H1 (cell line): ENCODE results near the gene FOXL2. TPM values are rescaled to one million over a fixed set of nuclear protein-coding genes. Genes with fewer than 3 reads are reported as not detected.

Experiments
- CTCF ChIA-PET: fragments of 300-600 bp; sonication (Branson Sonifier 250); formaldehyde crosslinking; loops from one replicate; lab custom pipeline; 2021; ENCODE audit not compliant: partially characterized antibody; lab: Charles Lee
- POLR2A ChIA-PET: fragments of 300-600 bp; sonication (Branson Sonifier 250); formaldehyde crosslinking; loops from one replicate; lab custom pipeline; 2021; ENCODE audit warnings: inconsistent platforms; ENCODE audit not compliant: partially characterized antibody; lab: Charles Lee
- DNase-seq, 2 experiments: peaks; one replicate each; pipeline versions ENCODE4 v3.0.0 to v3.0.0-alpha.2; 2010 to 2022; ENCODE audit warnings: low spot score in 2 of 2, low read depth in 1 of 2, mixed read lengths in 1 of 2
- FAIRE-seq: peaks from 2 replicates; lab custom pipeline; 2011; peaks lifted over from hg19 to GRCh38; lab: Jason Lieb, UNC
- H2AFZ ChIP-seq: 2 replicates; pipeline ENCODE4 v1.8.1; 2012; ENCODE audit warnings: low read length, inconsistent platforms
- H2AK5ac ChIP-seq: 2 replicates; pipeline ENCODE4 v1.6.1; 2013; ENCODE audit warnings: low read depth, low read length
- H2BK120ac ChIP-seq: replicated peaks from 2 replicates; pipeline ENCODE3; 2013; ENCODE audit warnings: low read depth, low read length, inconsistent platforms
- H2BK12ac ChIP-seq: 2 replicates; pipeline ENCODE4 v1.6.1; 2013; ENCODE audit warnings: low read depth, low read length
- H2BK15ac ChIP-seq: 2 replicates; pipeline ENCODE4 v1.6.1; 2013; ENCODE audit warnings: low read length
- H2BK20ac ChIP-seq: 2 replicates; pipeline ENCODE4 v1.6.1; 2013; ENCODE audit warnings: low read length
- H2BK5ac ChIP-seq: 2 replicates; pipeline ENCODE4 v1.6.1; 2013; ENCODE audit warnings: low read depth, low read length
- H3K14ac ChIP-seq: 2 replicates; pipeline ENCODE4 v1.6.1; 2013; ENCODE audit warnings: inconsistent platforms; ENCODE audit not compliant: insufficient read length
- H3K18ac ChIP-seq: 2 replicates; pipeline ENCODE4 v1.6.1; 2013; ENCODE audit warnings: low read length; ENCODE audit errors: extremely low read depth
- H3K23ac ChIP-seq: 2 replicates; pipeline ENCODE4 v1.6.1; 2013; ENCODE audit warnings: inconsistent platforms; ENCODE audit not compliant: insufficient read length
- H3K23me2 ChIP-seq: 2 replicates; pipeline ENCODE4 v1.6.1; 2013; ENCODE audit warnings: low read depth, low read length
- H3K27ac ChIP-seq: 2 replicates; pipeline ENCODE4 v1.6.1; 2011; ENCODE audit warnings: low read depth, low read length, inconsistent platforms
- H3K27me3 ChIP-seq, 4 experiments: replicated peaks in 1 of 4; 1 replicate in 1 of 4; 2 replicates in 3 of 4; pipeline versions ENCODE4 v1.6.1 to v1.8.1; 2011 to 2013; ENCODE audit warnings: low read length in 3 of 4, mild to moderate bottlenecking in 3 of 4, inconsistent platforms in 2 of 4, mixed read lengths in 2 of 4, moderate library complexity in 1 of 4; ENCODE audit not compliant: control insufficient read depth in 3 of 4, insufficient read depth in 3 of 4; ENCODE audit errors: extremely low read depth in 1 of 4
- H3K36me3 ChIP-seq, 4 experiments: 2 replicates each; pipeline versions ENCODE4 v1.6.1 to v1.8.1; 2011 to 2013; ENCODE audit warnings: mild to moderate bottlenecking in 4 of 4, low read length in 3 of 4, moderate library complexity in 2 of 4, control low read depth in 1 of 4, inconsistent platforms in 1 of 4; ENCODE audit not compliant: insufficient read depth in 4 of 4, control insufficient read depth in 2 of 4
- H3K4ac ChIP-seq: replicated peaks from 2 replicates; pipeline ENCODE3; 2013; ENCODE audit warnings: low read length, low read depth, mixed read lengths, inconsistent platforms; ENCODE audit not compliant: insufficient read length
- H3K4me1 ChIP-seq, 4 experiments: replicated peaks in 1 of 4; 1 replicate in 1 of 4; 2 replicates in 3 of 4; pipeline versions ENCODE4 v1.6.1 to v1.8.1; 2011 to 2013; ENCODE audit warnings: low read length in 3 of 4, inconsistent platforms in 2 of 4, mixed read lengths in 1 of 4; ENCODE audit not compliant: insufficient read depth in 4 of 4, control insufficient read depth in 3 of 4
- H3K4me2 ChIP-seq, 2 experiments: 2 replicates each; pipeline versions ENCODE4 v1.6.1 to v1.8.1; 2011 to 2013; ENCODE audit warnings: low read depth in 2 of 2, low read length in 2 of 2, control low read depth in 1 of 2, inconsistent platforms in 1 of 2, mild to moderate bottlenecking in 1 of 2; ENCODE audit not compliant: insufficient read depth in 1 of 2
- H3K4me3 ChIP-seq, 4 experiments: fragments of 200-600, 300-600 bp in 1 of 4; sonication (generic), shearing (Covaris generic), sonication (Bioruptor Twin) in 1 of 4; 2 replicates each; pipeline versions ENCODE4 v1.5.1 to v1.8.1; 2011 to 2016; ENCODE audit warnings: low read length in 4 of 4, low read depth in 3 of 4, control low read depth in 2 of 4, inconsistent platforms in 2 of 4, mild to moderate bottlenecking in 2 of 4, mixed read lengths in 1 of 4, moderate library complexity in 1 of 4; ENCODE audit not compliant: insufficient read depth in 2 of 4; ENCODE audit errors: extremely low read depth in 1 of 4
- H3K56ac ChIP-seq: replicated peaks from 2 replicates; pipeline ENCODE3; 2013; ENCODE audit warnings: low read depth, mild to moderate bottlenecking, mixed read lengths, low read length, inconsistent platforms; ENCODE audit not compliant: insufficient read length
- H3K79me1 ChIP-seq: 2 replicates; pipeline ENCODE4 v1.6.1; 2013; ENCODE audit warnings: low read depth, low read length, control low read depth
- H3K79me2 ChIP-seq, 2 experiments: 2 replicates each; pipeline versions ENCODE4 v1.6.1 to v1.8.1; 2012 to 2013; ENCODE audit warnings: low read length in 2 of 2, mild to moderate bottlenecking in 2 of 2, inconsistent platforms in 1 of 2; ENCODE audit not compliant: insufficient read depth in 2 of 2, control insufficient read depth in 1 of 2
- H3K9ac ChIP-seq, 4 experiments: replicated peaks in 1 of 4; 1 replicate in 1 of 4; 2 replicates in 3 of 4; pipeline versions ENCODE4 v1.6.1 to v1.8.1; 2011 to 2013; ENCODE audit warnings: low read depth in 3 of 4, low read length in 3 of 4, control low read depth in 2 of 4, mild to moderate bottlenecking in 2 of 4, moderate library complexity in 2 of 4, inconsistent platforms in 1 of 4; ENCODE audit errors: extremely low read depth in 1 of 4
- H3K9me3 ChIP-seq, 2 experiments: 2 replicates each; pipeline versions ENCODE4 v1.6.1 to v1.8.1; 2012 to 2013; ENCODE audit warnings: mild to moderate bottlenecking in 2 of 2, moderate library complexity in 2 of 2, control low read depth in 1 of 2, inconsistent platforms in 1 of 2, low read depth in 1 of 2, low read length in 1 of 2, mixed read lengths in 1 of 2; ENCODE audit not compliant: insufficient read depth in 2 of 2
- H4K20me1 ChIP-seq, 2 experiments: replicated peaks in 1 of 2; 2 replicates each; pipeline versions ENCODE3 to v1.8.1; 2011 to 2013; ENCODE audit warnings: inconsistent platforms in 2 of 2, low read length in 2 of 2, mild to moderate bottlenecking in 1 of 2; ENCODE audit not compliant: insufficient read depth in 2 of 2, control insufficient read depth in 1 of 2
- H4K5ac ChIP-seq: 2 replicates; pipeline ENCODE4 v1.6.1; 2013; ENCODE audit warnings: low read length, low read depth, mixed read lengths, inconsistent platforms; ENCODE audit not compliant: insufficient read length
- H4K8ac ChIP-seq: 2 replicates; pipeline ENCODE4 v1.8.0; 2013; ENCODE audit warnings: mild to moderate bottlenecking, moderate library complexity, low read length, inconsistent platforms; ENCODE audit not compliant: insufficient read depth; ENCODE audit errors: extremely low read depth
- H4K91ac ChIP-seq: replicated peaks from 2 replicates; pipeline ENCODE3; 2013; ENCODE audit warnings: low read length, mixed read lengths, inconsistent platforms; ENCODE audit not compliant: insufficient read length
- ASH2L ChIP-seq: fragments of 200-600, 300-600 bp; sonication (generic); IDR thresholded peaks from one replicate; pipeline ENCODE4 v1.7.1; 2017; ENCODE audit warnings: low read length
- FOSL1 ChIP-seq: IDR thresholded peaks from 2 replicates; pipeline ENCODE4 v1.6.1; 2011; ENCODE audit warnings: mild to moderate bottlenecking, low read depth, low read length, moderate library complexity; ENCODE audit not compliant: insufficient read depth
- HDAC6 ChIP-seq: IDR thresholded peaks from one replicate; pipeline ENCODE4 v1.7.1; 2012; ENCODE audit warnings: low read depth, mild to moderate bottlenecking, inconsistent platforms, low read length, moderate library complexity
- KDM5A ChIP-seq: fragments of 200-600 bp; IDR thresholded peaks from 2 replicates; pipeline ENCODE4 v1.7.1; 2012; ENCODE audit warnings: mild to moderate bottlenecking, low read length, inconsistent platforms, mixed read lengths
- NRF1 ChIP-seq: IDR thresholded peaks from 2 replicates; pipeline ENCODE4 v1.6.1; 2011; ENCODE audit warnings: mild to moderate bottlenecking, low read depth, low read length, improper control_type of control experiment
- POLR2AphosphoS5 ChIP-seq: IDR thresholded peaks from 2 replicates; pipeline ENCODE4 v1.6.1; 2011; ENCODE audit warnings: low read depth, low read length
- RAD21 ChIP-seq, 2 experiments: IDR thresholded peaks in 1 of 2; conservative IDR thresholded peaks in 1 of 2; 2 replicates each; pipeline ENCODE4 v1.6.1; 2011; ENCODE audit warnings: low read depth in 2 of 2, low read length in 2 of 2, improper control_type of control experiment in 1 of 2, inconsistent platforms in 1 of 2, mild to moderate bottlenecking in 1 of 2, moderate library complexity in 1 of 2
- TCF12 ChIP-seq: IDR thresholded peaks from 2 replicates; pipeline ENCODE4 v1.6.1; 2011; ENCODE audit warnings: low read depth, mild to moderate bottlenecking, low read length
- ZNF274 ChIP-seq: IDR thresholded peaks from 2 replicates; pipeline ENCODE4 v1.7.0; 2012; ENCODE audit warnings: low read length, borderline replicate concordance; ENCODE audit errors: extremely low read depth
- WGBS, 2 experiments: shearing (Covaris generic) in 1 of 2; methylation state at CpG; one replicate each; pipeline versions ENCODE4 v1.1.6 to v1.1.7; 2013 to 2015; ENCODE audit warnings: low lambda C conversion rate in 2 of 2, mixed read lengths in 2 of 2, inconsistent platforms in 1 of 2, low coverage in 1 of 2, missing lambda C conversion rate in 1 of 2; ENCODE audit not compliant: insufficient replicate concordance in 2 of 2, insufficient coverage in 1 of 2, insufficient read length in 1 of 2; ENCODE audit errors: extremely low coverage in 1 of 2, missing lambda C conversion rate in 1 of 2; 5-methylcytosine and 5-hydroxymethylcytosine counted together
- polyA plus RNA-seq, 7 experiments: library from polyadenylated mRNA; depleted of rRNA in 3 of 7; stranded (reverse) in 5 of 7; unstranded in 2 of 7; fragments of >200 nt in 5 of 7; fragments of 200-250 nt in 2 of 7; gene quantifications; 1 replicate in 5 of 7; 2 replicates in 1 of 7; 4 replicates in 1 of 7; pipeline versions ENCODE4 v1.2.1 to v1.2.3, GENCODE V29; 2011 to 2013; ENCODE audit warnings: missing spikeins in 2 of 7, mixed read lengths in 2 of 7
- total RNA-seq: library from RNA; stranded (reverse); fragmentation: NEBNext Ultra II Directional; extraction: Animal tissue kit (Norgen Biotek cat#: 25700); gene quantifications from 2 replicates; pipeline ENCODE4 v1.2.1, GENCODE V29; 2021
- TF ChIP-seq, protein P1 (sequence below): IDR thresholded peaks from 2 replicates; pipeline ENCODE4 v1.6.1; 2011; ENCODE audit warnings: low read depth, mild to moderate bottlenecking, low read length; ENCODE audit not compliant: insufficient read depth
- TF ChIP-seq, protein P2 (sequence below): IDR thresholded peaks from 2 replicates; pipeline ENCODE4 v1.6.1; 2012; ENCODE audit warnings: inconsistent platforms

Gene FOXL2
- total and polyA plus RNA-seq, 2 of the 8 experiments (the other 6 are each of a cell fraction or from before 2014, with no cell fraction given) = 0.59 to 2.4 TPM

DNA sequence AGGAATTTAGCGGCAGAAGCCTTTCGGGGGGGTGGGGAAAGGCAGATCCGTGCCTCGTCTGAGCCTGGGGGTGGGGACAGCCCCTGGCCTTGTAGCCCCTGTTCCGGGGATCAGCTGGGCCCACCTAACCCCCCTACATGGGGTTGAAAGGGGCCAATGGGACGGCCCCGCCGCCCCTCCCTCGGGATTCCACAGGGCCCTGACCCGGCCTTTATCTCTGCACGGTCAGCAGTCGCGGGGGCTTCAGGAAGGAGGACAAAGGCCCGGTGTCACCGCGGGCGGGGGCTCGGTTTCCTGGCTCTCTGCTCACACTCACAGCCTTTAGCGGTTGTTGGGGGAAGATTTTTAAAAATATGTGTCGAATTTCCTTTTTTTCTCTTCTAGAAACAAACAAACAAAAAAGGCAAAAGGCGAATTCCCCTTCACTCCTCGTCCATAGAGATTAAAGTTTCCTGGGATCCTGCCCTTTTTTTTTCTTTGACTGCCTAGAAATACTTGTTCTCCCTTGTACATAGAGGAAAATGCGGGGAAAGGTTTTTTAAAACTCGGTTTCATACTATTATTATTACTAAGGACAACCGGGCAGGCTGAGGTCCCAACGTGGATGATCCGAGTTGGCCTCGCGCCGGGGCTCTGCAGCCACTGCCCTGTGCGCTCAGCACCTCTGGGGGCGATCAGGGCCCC, 7.9 kb downstream of the FOXL2 start:
- H3K36me3 ChIP-seq = peaks cover 0 to 8% (median 0%) of the 10 kb centered on the region in 4 experiments; a peak in 1 of 8 replicates
- H3K9me3 ChIP-seq = no peaks in the 10 kb centered on the region
- no peak overlapping the region for H4K8ac ChIP-seq
- no peak overlapping the region for H3K4ac ChIP-seq
- peaks cover 6 to 31% (median 19%) of the 10 kb centered on the region in 4 experiments for H3K4me1 ChIP-seq
- H3K4me3 ChIP-seq = peak overlapping the region; percentile 2 to 59 (median 30); a peak in 6 of 8 replicates
- no peak overlapping the region for H3K14ac ChIP-seq
- H3K9ac ChIP-seq = no peak overlapping the region
- no peak overlapping the region for H2BK5ac ChIP-seq
- H4K91ac ChIP-seq = no peak overlapping the region
- ChIA-PET POLR2A (interaction anchor here (0.6 to 9.6 kb wide), 3 partner anchors 10 to 241 kb away, joined by 3 to 149 read pairs (median 7); partner anchors contain the start of genes FOXL2 and FOXL2NB), CTCF (interaction anchor here (0.6 to 15.6 kb wide), 8 partner anchors 12 to 387 kb away, joined by 3 to 223 read pairs (median 5); no protein-coding TSS in a partner anchor)
- peaks cover 9 to 25% of the 10 kb centered on the region in 2 experiments for H4K20me1 ChIP-seq
- no peaks in the 10 kb centered on the region for H3K79me2 ChIP-seq
- H3K18ac ChIP-seq = 0 out of 2 replicates have a peak overlapping the region, but pooled peaks have one; percentile 49
- peaks cover 8% of the 10 kb centered on the region; the same call in 1 of the 2 replicates for H3K23me2 ChIP-seq
- H3K27me3 ChIP-seq = peaks cover 75 to 97% (median 87%) of the 10 kb centered on the region in 4 experiments
- H3K4me2 ChIP-seq = peak overlapping the region; percentile 38 to 71
- H2AFZ ChIP-seq = no peak overlapping the region
- H3K56ac ChIP-seq = no peak overlapping the region
- no peak overlapping the region for H3K23ac ChIP-seq
- no peak overlapping the region for H2BK20ac ChIP-seq
- H2BK120ac ChIP-seq = no peak overlapping the region
- WGBS, 2 experiments = 3% methylated on average over 30 of the region's 32 CpGs; no CpG with 5 or more reads in 1 of the 2 experiments
- FAIRE-seq (no peak), DNase-seq (no peak)
- H2BK15ac ChIP-seq = no peak overlapping the region
- no peaks in the 10 kb centered on the region for H3K79me1 ChIP-seq
- H4K5ac ChIP-seq = no peak overlapping the region
- H3K27ac ChIP-seq = no peak overlapping the region
- no peak overlapping the region for H2AK5ac ChIP-seq
- H2BK12ac ChIP-seq = no peak overlapping the region; the same call in 1 of the 2 replicates
- TF ChIP-seq KDM5A (no peak), ASH2L (no peak), RAD21 (IDR thresholded peaks at IDR 0.05 in 1 of 2, conservative IDR thresholded peaks at IDR 0.05 in 1 of 2; ENCODE audit: low read depth in 2 of 2, low read length in 2 of 2) (no peak), TCF12 (no peak), ZNF274 (no peak), POLR2AphosphoS5 (no peak), HDAC6 (no peak), NRF1 (no peak), FOSL1 (no peak)
- TF ChIP-seq, protein P1, sequence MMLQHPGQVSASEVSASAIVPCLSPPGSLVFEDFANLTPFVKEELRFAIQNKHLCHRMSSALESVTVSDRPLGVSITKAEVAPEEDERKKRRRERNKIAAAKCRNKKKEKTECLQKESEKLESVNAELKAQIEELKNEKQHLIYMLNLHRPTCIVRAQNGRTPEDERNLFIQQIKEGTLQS = no peak
- TF ChIP-seq, protein P2, sequence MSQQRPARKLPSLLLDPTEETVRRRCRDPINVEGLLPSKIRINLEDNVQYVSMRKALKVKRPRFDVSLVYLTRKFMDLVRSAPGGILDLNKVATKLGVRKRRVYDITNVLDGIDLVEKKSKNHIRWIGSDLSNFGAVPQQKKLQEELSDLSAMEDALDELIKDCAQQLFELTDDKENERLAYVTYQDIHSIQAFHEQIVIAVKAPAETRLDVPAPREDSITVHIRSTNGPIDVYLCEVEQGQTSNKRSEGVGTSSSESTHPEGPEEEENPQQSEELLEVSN = no peak
